GM19324 (cell line): ENCODE measurements around the gene PDGFA.

Experiments
- ATAC-seq: cut with Tn5 transposase; IDR thresholded peaks from one replicate; pipeline ENCODE4 v1.9.1; 2021; ENCODE audit warnings: mild to moderate bottlenecking, moderate library complexity; ENCODE audit not compliant: unreplicated experiment, low FRiP score

Gene PDGFA

DNA sequence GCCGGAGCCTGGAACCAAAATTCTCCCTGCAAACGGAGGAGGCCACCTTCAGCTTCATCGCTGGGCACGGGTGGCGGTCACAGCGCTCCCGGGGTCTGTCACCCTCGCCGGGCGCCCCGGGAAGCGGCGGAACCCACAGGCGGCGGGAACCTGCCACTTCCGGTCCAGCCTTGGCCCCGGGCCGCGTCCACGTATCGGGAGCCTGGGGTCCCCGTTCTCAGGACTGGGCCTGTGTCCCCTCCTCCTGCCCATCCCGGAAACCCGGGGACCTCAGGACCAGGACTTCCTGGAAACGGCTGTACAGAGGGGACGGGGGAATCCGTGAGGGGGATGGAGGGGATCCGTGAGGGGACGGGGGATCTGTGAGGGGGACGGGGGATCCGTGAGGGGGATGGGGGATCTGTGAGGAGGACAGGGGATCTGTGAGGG lies 25.4 kb downstream of the PDGFA start:
- ATAC-seq, result no peak

DNA sequence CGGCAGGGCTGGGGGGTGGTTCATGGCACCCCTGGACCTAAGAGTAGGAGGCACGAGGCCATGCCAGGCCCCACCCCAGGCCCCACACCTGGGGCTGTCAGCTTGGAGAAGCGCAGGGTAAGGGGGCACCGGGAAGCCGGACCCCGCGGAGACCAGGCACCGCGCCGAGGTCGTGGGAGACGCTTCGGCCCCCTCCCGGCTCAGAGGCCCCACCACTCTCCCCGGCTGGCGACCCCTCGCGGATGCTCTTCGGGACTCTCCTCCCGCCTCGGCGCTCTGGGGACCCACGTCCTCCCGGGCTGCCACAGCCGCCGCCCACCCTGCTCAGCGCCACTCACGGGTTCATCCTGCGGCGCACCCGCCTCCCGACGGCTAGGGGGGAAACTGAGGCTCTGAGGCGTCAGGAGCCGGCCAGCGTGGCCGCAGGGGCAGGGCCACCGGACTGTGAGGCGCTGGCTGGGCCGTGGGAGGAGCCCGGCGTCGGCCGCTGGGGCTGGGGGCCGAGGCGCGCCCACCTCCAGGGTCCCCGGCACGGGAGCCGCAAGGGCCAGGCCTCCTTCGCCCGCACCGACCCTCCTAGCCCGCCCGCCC lies 25.9 kb downstream of the PDGFA start:
- no peak for ATAC-seq

DNA sequence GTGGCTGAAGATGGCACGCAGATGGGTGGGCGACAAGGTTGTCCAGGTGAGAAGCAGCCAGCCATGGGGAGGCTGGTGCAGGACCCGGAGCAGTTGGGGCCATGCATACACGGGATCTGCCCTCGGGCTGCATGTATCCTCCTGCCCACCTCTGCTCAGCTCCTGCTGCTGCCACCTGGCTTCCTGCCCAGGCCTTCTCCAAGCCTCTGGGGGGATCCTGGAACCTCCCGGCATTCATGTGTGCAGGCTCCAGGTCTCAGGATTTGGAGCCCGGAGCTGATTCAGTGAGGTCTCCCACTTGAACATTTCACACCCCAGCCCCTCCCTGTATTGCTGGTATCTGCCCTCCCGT lies 27.0 kb downstream of the PDGFA start:
- no peak for ATAC-seq

DNA sequence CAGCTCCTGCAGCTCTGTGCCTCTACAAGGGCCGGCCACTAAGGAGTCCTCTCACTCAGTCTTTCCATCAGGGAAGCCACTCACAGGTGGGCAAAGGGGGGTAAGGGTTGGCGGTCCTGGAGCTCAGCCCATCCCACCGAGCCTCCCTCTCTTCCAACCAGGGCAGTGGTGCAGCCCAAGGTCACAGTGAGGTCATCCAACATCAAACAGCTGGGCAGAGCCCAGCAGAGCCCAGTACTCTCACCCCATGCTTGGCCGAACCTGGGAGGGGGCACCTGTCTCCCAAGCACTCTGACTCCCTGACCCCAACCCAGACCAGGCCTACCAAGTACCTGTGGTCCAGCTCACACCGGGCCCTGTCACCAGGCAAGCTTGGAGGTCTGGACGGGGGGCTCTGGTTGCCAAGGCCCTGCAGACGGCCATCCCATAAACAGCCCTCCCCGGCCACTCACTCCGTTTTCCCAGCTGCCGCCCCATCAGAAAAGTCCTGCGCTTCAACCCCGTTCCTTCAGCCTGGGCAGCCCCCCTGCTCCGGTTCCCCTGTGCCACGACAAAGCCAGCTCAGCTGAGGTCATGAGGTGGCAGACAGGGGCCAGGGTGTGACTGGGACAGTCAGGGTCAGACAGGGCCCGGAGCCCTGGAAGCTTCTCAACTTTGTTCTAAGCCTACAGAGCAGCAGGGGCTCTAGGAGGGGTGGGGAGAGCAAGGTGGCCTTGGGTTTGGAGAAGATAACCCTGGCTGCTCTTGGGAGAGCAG lies 27.5 kb downstream of the PDGFA start:
- ATAC-seq, result no peak

DNA sequence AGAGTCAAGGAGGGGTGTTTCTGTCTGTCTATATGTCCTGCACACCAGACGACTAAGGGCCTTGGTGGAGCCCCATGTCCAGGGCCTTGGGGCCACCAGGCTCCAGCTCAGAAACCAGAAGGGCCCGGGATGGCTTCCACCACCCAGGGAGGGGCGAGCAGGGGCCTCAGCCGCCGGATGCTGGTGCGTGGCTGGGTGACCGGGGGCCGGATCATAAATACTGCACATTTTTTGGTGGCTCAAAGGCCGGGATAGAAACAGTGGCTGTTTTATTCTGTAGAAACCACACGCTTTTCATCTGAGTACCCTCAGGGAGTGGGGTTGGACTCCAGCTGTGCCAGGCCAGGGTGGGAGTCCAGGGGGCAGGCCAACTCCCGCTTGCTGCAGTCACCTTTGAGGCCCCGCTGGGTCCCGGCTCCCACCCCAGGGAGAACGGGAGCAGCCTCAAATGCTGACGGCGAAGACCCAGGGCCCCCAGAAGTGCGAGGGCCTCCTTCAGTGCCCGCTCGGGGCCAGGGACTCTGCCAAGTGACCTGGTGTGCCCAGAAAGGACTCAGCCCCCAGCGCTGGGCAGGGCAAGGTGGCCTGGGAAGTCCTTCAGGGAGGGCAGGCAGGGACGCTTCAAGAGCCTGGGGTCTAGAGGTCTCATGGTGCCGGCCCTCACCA lies 28.2 kb downstream of the PDGFA start:
- no peak for ATAC-seq

DNA sequence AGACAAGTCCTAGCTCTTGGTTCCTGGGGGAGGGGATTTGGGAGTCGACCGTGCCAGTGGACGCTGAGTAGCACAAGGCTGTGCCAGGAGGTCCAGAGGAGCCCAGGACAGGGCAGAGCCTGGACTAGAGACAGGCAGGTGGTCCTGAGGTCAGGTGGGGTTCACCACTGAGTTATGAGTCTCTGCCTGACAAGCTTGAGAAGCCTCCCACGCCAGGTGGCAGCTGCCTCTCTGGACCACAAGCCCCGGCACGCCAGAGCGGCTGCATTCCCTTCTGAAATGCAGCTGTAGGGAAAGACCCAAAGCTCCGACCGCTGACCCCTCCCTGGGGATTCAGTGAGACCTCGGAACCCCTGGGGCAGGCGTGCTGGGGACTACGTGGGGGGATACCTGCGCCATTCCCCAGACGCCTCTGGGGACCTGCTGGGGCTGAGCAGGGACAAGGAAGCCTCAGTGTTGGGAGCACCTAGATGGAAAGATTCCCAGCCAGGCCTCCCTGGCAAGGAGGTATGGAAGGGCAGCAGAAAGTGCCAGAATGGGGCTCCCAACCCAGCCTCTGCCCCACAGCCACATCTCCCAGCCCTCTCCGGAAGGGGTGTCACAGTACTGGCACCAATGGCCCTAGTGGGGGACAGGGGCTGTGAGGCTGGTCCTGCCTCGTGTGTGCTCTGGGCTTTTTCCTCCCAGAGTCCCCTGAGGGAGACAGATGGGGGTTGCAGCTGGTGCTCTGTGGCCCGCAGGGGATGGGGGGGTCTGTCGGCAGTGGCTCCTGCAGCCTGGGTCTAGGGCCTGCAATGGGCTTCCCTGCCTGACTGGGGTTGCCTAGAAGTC lies 29.0 kb downstream of the PDGFA start:
- no peak for ATAC-seq

DNA sequence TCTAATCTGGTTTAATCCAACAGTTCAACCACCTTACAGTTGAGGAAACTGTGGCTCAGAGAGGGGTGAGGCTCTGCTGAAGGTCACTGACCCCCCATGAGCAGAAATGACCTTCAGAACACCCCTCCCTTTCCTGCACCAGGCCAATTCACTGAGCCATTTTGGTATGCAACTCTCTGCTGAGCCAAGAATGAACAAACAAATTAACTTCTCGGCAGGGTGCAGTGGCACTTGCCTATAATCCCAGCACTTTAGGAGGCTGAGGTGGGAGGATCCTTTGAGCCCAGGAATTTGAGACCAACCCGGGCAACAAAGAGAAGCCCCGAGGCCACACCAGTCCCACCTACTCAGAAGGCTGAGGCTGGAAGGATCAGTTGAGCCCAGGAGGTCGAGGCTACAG lies 29.8 kb downstream of the PDGFA start:
- no peak for ATAC-seq

DNA sequence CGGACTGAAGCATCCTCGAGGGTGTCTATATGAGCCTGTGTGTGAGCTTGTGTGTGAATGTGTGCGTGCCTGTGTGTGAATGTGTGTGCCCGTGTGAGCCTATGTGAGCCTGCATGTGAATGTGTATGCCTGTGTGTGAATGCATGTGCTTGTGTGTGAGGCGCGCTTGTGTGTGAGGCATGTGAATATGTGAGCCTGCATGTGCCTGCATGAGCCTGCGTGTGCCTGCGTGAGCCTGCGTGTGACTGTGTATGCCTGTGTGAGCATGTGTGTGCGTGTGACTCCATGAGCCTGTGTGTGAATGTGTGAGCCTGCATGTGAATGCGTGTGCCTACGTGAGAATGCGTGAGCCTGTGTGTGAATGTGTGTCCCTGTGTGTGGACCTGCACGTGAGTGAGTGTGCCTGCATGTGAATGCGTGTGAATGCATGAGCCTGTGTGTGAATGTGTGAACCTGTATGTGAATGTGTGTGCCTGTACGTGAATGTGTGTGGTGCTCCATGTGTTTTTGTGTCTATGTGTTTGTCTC lies 33.4 kb downstream of the PDGFA start:
- no peak for ATAC-seq

DNA sequence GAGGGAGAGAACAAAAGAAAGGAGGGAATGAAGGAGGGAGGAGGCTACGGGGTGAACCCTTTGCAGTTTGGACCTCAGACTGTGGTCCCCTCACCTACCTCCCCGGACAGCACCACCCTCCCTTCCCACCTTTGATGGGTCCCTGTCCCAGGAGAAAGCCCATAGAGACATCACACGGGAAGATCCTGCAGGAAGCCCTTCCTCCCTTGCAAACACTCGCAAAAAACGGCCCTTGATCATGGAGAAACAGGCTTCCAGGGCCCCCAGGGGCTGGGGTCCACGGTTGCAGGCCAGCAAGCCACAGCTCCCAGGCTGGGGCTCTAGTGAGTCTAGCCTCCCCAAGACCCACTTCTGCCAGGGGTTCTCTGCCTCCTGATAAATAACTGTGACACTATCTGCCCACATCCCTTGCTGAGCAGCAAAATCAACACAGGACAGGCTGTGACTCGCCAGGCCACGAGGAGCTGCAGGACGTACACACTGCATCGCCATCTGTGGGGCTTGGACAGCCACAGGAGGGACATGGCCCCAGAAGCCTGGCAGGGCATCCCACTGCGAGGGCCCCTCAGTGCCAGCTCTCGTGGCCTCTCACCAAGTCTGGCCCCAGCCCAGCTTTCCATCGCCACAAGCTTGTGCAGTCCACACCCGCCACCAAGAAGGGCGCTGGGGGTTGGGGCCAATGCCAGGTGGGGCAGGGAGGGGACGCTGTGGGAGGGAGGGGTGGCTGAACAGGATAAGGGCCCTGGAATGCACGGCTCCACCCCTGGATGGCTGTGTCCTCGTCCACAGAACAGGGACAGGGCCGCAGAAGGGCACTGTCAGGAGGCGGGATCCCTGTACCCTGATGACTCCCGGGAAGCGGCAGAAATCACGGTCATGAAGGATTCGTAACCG lies 34.2 kb downstream of the PDGFA start:
- ATAC-seq, result no peak

DNA sequence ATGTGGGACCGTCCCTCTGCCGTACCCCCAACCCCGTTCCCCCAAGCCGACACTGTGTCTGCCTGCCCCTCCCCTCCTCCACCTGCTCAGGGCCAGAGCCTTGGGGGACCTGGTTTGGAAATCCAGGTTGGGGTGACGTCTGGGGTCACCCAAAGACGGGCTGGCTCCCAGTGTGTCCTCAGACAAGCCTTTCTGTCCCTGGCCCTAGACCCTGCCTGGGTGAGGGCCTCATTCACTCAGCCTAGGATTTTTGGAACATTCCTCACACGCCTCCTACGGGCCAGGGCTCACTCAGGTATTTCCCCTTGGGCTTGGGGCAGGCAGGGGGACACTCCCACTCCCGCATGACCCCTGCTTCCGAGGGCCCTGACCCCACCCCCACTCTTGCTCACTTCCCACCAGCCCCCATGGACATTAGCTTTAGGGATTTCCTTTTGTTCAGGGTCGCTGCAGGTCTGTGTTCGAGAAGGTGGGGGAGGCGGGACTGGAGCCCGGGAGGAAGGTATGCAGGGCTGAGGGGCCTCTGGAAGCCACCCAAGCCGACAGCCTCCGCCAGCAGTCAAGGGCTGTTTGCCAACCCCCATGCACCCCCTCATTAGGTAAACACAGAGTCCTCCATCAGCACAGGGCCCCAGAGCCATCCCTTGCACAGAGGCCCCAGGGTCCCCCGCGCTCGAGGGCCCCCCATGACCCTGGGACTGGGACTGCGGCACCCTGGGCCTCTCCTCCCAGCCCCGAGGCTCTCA lies 35.1 kb downstream of the PDGFA start:
- no peak for ATAC-seq

DNA sequence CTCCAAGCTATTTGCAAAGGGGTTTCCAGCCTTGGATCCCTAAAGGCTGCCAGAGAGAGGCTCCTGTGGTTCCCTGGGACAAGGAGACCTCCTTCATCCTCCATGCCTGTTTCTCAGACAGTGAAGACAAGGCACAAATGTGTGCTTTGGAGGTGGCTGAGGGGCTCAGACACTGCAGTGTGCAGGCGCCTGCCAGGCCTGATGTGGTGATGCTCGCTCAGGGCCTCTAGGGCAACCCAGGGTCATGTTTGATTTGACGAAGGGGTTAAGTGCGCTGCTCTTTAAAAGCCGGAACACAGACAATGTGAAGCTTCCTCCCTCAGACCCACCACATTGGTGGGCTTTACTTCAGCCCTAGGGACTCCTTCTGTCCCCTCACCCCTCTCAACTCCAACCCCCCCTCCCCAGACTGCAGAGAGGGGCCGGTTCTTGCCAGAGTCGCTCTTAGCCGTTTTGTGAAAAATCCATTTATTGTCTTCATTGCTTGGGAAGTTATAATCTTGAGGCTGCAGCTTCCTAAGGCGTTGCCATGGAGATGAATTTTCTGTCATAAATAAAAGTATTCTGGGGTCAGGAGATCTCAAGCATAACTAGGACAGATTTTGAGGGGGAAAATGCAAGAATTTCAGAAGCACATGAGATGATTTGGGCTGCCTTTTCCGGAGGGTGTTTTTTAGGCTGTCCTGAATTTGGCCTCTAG lies 35.8 kb downstream of the PDGFA start:
- ATAC-seq, result no peak

DNA sequence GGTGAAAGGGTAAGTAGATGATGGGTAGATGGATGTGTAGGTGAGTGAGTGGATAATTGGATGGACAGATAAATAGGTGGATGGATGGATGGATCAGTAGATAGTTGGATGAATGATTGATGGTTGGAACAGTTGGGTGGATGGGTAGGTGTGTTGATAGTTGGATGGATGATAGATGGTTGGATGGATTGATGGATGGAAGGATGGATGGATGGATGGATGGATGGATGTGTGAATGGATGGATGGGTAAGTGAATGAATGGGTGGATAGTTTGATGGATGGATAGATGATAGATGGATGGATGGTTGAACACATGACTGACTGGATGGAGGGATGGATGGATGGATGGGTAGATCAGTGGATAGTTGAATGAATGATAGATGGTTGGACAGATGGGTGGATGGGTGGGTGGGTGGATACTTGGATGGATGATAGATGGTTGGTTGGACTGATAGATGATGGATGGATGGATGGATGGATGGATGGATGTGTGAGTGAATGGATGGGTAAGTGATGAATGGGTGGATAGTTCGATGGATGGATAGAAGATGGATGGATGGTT lies 37.0 kb downstream of the PDGFA start:
- no peak for ATAC-seq

DNA sequence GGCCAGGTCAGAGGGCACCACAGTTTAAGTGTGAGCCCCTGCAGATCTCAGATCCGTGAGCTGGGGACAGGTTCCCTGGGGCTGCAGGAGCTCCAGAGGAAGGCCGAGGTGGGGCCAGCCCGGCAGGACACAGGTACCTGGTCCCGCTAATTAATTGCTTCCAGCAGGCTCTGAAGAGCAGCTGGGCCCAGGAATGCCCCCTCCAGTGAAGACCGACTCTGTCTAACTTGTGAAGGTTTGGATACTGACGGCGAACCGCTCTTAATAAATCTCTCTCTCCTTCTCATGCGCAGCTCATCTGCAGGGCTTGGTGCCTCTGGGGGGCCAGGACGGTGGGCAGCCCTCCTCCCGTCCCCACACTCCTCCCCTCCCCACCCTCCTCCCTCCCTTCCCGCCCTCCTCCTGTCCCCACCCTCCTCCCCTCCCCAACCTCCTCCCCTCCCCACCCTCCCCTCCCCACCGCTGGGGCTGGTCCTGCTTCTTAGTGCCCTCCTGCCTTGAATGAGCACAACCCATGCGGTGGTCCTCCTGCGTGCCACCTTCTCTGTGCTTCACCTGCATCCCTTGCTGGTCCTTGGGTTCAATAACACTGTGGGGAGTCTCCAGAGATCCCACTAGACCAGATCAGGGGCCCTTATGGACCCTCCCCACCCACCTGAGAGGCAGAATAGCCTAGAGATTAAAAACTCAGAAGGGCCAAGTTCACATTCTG lies 38.3 kb downstream of the PDGFA start:
- no peak for ATAC-seq

DNA sequence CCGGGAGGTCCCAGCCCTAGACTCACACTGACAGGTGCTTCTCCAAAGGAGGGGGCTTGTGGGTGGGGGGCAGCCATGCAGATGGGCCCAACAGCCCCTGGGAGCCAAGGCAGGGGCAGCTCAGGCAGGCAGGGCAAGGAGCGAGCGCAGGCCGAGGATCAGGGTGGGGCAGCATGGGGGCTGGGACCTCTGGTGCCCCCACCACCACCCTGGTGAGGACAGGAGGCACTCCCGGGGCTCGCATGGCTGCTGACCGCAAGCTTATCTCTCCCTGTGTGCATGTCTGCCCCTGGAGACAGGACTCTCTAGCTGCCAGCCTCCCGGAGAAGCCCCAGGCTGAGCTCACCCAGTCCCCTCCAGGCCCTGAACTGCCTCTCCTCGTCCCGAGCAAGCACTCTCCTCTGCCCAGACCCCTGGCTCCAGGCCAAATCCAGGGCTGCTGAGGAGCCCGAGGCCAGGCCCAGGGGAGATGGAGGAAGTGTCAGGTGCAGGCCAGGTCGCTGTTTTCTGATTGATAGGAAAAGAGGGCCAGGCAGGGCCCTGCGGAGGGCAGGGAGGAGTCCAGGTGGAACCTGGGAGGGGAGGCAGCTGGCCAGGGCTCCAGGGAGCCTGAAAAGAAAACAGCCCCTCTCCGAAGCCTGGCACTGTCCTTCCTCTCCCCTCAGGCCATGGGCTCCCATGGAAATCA lies 39.0 kb downstream of the PDGFA start:
- no peak for ATAC-seq

DNA sequence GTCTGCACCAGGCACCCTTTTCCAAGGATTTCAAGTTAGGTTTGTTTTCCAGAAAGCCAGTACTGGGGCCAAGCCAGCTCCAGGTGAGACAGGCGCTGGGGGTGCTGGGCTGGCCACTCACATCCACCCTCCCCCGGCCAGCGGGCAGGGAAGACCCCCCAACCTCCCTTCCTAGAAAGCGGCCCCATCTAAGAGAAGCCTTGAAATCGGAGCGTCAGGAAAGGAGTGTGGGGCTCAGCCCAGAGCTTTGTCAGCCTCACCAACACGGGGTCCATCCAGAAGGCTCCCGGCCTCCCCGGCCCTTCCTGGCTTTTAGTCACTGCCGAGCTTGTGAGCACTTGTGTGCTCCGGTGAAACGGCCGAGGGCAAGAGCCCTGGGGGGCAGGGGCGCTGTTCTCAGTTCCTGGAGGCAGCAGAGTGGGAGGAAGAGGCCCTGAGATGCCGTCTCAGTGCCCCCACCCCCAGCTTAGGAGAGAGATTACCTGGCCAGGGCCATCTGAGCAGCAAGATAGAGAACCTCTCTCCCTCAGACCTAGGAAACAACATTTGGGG lies 39.6 kb downstream of the PDGFA start:
- no peak for ATAC-seq

DNA sequence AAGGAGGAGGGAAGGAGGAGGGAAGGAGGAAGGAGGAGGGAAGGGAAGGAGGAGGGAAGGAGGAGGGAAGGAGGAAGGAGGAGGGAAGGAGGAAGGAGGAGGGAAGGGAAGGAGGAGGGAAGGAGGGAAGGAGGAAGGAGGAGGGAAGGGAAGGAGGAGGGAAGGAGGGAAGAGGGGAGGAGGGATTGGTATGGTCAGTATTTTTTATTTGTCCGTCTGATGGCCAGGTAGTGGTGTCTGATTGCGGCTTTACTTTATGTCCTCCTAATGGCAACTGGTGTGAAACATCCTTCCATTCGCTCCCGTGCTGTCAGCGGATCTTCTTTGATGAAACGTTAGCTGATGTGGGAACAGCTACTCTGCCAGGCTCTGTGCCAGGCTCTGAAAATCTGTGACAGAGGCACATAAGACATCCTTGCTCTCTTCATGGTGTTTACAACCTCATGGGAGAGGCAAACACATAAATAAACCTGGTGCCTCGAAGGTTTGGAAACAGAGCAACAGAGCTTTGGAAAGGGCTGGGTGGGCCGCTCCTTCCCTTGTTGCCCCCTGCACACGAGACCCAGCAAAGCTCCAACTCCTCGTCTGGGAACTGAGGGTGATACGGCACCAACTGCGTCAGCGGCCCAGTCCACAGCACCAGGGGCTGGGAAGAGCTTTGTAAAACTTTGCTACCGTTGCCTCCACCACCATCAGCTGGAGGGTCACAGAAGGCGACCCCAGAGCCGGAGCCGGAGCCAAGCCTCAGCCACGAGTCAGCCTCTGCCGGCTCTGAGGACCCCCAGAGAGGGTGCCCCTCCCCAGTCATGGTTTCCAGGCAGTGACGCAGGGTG lies 40.3 kb downstream of the PDGFA start:
- no peak for ATAC-seq
